Caco-2 (cell line): Measurements from ENCODE around the gene PLXNC1. TPM values are rescaled to one million over a fixed set of nuclear protein-coding genes. Genes with fewer than 3 reads are reported as not detected.

Source experiments
- BruUV-seq: library from RNA; stranded (reverse); fragments of 400-500 nt; replicated peaks from 2 replicates; lab custom pipeline; 2021; lab: Mats Ljungman, UMichigan
- CTCF ChIA-PET: fragments of 300-600 bp; sonication (Branson Sonifier 250); formaldehyde crosslinking; loops from one replicate; lab custom pipeline; 2022; ENCODE audit warnings: antibody characterized with exemption; lab: Charles Lee
- POLR2A ChIA-PET: fragments of 300-600 bp; sonication (Branson Sonifier 250); formaldehyde crosslinking; loops from one replicate; lab custom pipeline; 2022; ENCODE audit warnings: antibody characterized with exemption; lab: Charles Lee
- DNase-seq, 2 experiments: peaks; one replicate each; pipeline versions ENCODE4 v3.0.0 to v3.0.0-alpha.2; 2020 to 2022
- H3K27me3 ChIP-seq: replicated peaks from 2 replicates; pipeline ENCODE4 v1.6.0; 2011; ENCODE audit warnings: low read length; ENCODE audit not compliant: control insufficient read depth, insufficient read depth
- H3K36me3 ChIP-seq: 2 replicates; pipeline ENCODE4 v1.5.1; 2011; ENCODE audit warnings: low read length; ENCODE audit not compliant: control insufficient read depth, insufficient read depth
- H3K4me1 ChIP-seq: fragments of 250-450 bp; sonication (Bioruptor Pico); 2 replicates; pipeline ENCODE4 v1.5.1; 2020; ENCODE audit warnings: mild to moderate bottlenecking
- H3K4me3 ChIP-seq: 2 replicates; pipeline ENCODE4 v1.5.1; 2011; ENCODE audit warnings: low read depth, mild to moderate bottlenecking, control low read depth, low read length
- H3K9me3 ChIP-seq: fragments of 250-450 bp; sonication (Bioruptor Pico); 2 replicates; pipeline ENCODE4 v1.5.1; 2020; ENCODE audit warnings: mild to moderate bottlenecking, moderate library complexity
- H3K27ac Mint-ChIP-seq: one replicate; pipeline ENCODE4 v1.8.0; 2022; ENCODE audit warnings: mixed read lengths; ENCODE audit not compliant: unreplicated experiment
- H3K27me3 Mint-ChIP-seq: one replicate; pipeline ENCODE4 v1.8.0; 2022; ENCODE audit warnings: mixed read lengths; ENCODE audit not compliant: insufficient read depth, unreplicated experiment
- H3K36me3 Mint-ChIP-seq: one replicate; pipeline ENCODE4 v1.8.0; 2022; ENCODE audit warnings: mild to moderate bottlenecking, mixed read lengths; ENCODE audit not compliant: insufficient read depth, unreplicated experiment
- H3K4me1 Mint-ChIP-seq: one replicate; pipeline ENCODE4 v1.8.0; 2022; ENCODE audit warnings: low read depth, mixed read lengths; ENCODE audit not compliant: unreplicated experiment
- H3K4me3 Mint-ChIP-seq: one replicate; pipeline ENCODE4 v1.8.0; 2022; ENCODE audit warnings: mild to moderate bottlenecking, moderate library complexity, mixed read lengths; ENCODE audit not compliant: unreplicated experiment
- H3K9me3 Mint-ChIP-seq: one replicate; pipeline ENCODE4 v1.8.0; 2022; ENCODE audit warnings: mixed read lengths; ENCODE audit not compliant: unreplicated experiment
- CTCF ChIP-seq, 2 experiments: fragments of 200-600 bp in 1 of 2; IDR thresholded peaks; 1 replicate in 1 of 2; 2 replicates in 1 of 2; pipeline versions ENCODE4 v1.5.1 to v1.8.0; 2011 to 2022; ENCODE audit warnings: antibody characterized with exemption in 1 of 2, control low read depth in 1 of 2, inconsistent platforms in 1 of 2, low read depth in 1 of 2, low read length in 1 of 2, mild to moderate bottlenecking in 1 of 2, moderate library complexity in 1 of 2; ENCODE audit not compliant: insufficient read depth in 1 of 2, severe bottlenecking in 1 of 2, unreplicated experiment in 1 of 2
- intact Hi-C: fragments of 100-400 bp; cut with micrococcal nuclease; formaldehyde crosslinking; loops from one replicate; pipeline ENCODE4 v1.10.0; 2022; ENCODE audit not compliant: unreplicated experiment
- total RNA-seq: library from RNA; stranded (reverse); gene quantifications from 2 replicates; pipeline ENCODE4 v1.2.3, GENCODE V29; 2022

Gene PLXNC1
- total RNA-seq, 1 experiment from 2014 or later: 41.3 TPM

- CTCF ChIA-PET: no interaction called here
- POLR2A ChIA-PET: no interaction called here
- Histone ChIP-seq H3K4me3 (no peak overlapping the region), H3K36me3 (peaks cover 1% of the 10 kb centered on the region; the same call in 1 of the 2 replicates), H3K27me3 (no peaks in the 10 kb centered on the region), H3K4me1 (no peaks in the 10 kb centered on the region), H3K9me3 (no peaks in the 10 kb centered on the region)
- Mint-ChIP-seq H3K4me3 (no peak overlapping the region), H3K36me3 (peaks cover 68% of the 10 kb centered on the region), H3K4me1 (no peaks in the 10 kb centered on the region), H3K27me3 (no peaks in the 10 kb centered on the region), H3K9me3 (no peaks in the 10 kb centered on the region), H3K27ac (no peak overlapping the region)
- no peak for DNase-seq
- no TSS peak for BruUV-seq
- intact Hi-C loops: no loop called here
- no peak for TF ChIP-seq CTCF (IDR thresholded peaks at IDR 0.05; ENCODE audit: insufficient read depth in 1 of 2, low read depth in 1 of 2, low read length in 1 of 2, severe bottlenecking in 1 of 2, unreplicated experiment in 1 of 2)
Measured at GRCh38 chr12:94260017-94260416, 111.6 kb downstream of the PLXNC1 start.

- Mint-ChIP-seq H3K4me3 (no peak overlapping the region), H3K27ac (no peak overlapping the region), H3K4me1 (no peaks in the 10 kb centered on the region), H3K36me3 (peaks cover 63% of the 10 kb centered on the region), H3K9me3 (no peaks in the 10 kb centered on the region), H3K27me3 (no peaks in the 10 kb centered on the region)
- Histone ChIP-seq H3K4me1 (no peaks in the 10 kb centered on the region), H3K36me3 (peaks cover 1% of the 10 kb centered on the region; the same call in 1 of the 2 replicates), H3K9me3 (no peaks in the 10 kb centered on the region), H3K27me3 (no peaks in the 10 kb centered on the region), H3K4me3 (no peak overlapping the region)
- no peak for TF ChIP-seq CTCF (IDR thresholded peaks at IDR 0.05; ENCODE audit: insufficient read depth in 1 of 2, low read depth in 1 of 2, low read length in 1 of 2, severe bottlenecking in 1 of 2, unreplicated experiment in 1 of 2)
- intact Hi-C loops: no loop called here
- no peak for DNase-seq
- ChIA-PET POLR2A (no interaction called here), CTCF (no interaction called here)
- BruUV-seq: no TSS peak
Measured at GRCh38 chr12:94260717-94261116, 112.3 kb downstream of the PLXNC1 start.

GRCh38 chr12:94261119-94261518 lies 112.7 kb downstream of the PLXNC1 start:
- DNase-seq: no peak
- H3K9me3 ChIP-seq: no peaks in the 10 kb centered on the region
- ChIA-PET POLR2A (no interaction called here), CTCF (no interaction called here)
- H3K4me1 ChIP-seq: 0 out of 2 replicates have a peak, but pooled peaks cover 1% of the 10 kb centered on the region
- no peak for TF ChIP-seq CTCF (IDR thresholded peaks at IDR 0.05; ENCODE audit: insufficient read depth in 1 of 2, low read depth in 1 of 2, low read length in 1 of 2, severe bottlenecking in 1 of 2, unreplicated experiment in 1 of 2)
- H3K36me3 ChIP-seq: no peaks in the 10 kb centered on the region
- no peak overlapping the region for H3K4me3 Mint-ChIP-seq
- no peaks in the 10 kb centered on the region for H3K27me3 Mint-ChIP-seq
- no peak overlapping the region for H3K4me3 ChIP-seq
- H3K27ac Mint-ChIP-seq: no peak overlapping the region
- H3K36me3 Mint-ChIP-seq: peaks cover 63% of the 10 kb centered on the region
- no TSS peak for BruUV-seq
- intact Hi-C loops: no loop called here
- no peaks in the 10 kb centered on the region for H3K4me1 Mint-ChIP-seq
- no peaks in the 10 kb centered on the region for H3K27me3 ChIP-seq
- no peaks in the 10 kb centered on the region for H3K9me3 Mint-ChIP-seq
